GM18868 (cell line): ENCODE results near the gene RANBP3.
"Not testable (repeated sequence)": the region's sequence is repeated elsewhere in the genome, so short reads cannot be mapped to it uniquely, and the experiment has no call there.

Source experiments
- ATAC-seq: cut with Tn5 transposase; IDR thresholded peaks from one replicate; pipeline ENCODE4 v1.9.1; 2021; ENCODE audit warnings: mild to moderate bottlenecking, moderate library complexity; ENCODE audit not compliant: unreplicated experiment

Gene RANBP3

GRCh38 chr19:5967994-5968430, 9.9 kb downstream of the RANBP3 start:
- no peak for ATAC-seq

- no peak for ATAC-seq
Observed at GRCh38 chr19:5967571-5967970, 10.4 kb downstream of the RANBP3 start.

GRCh38 chr19:5966941-5967340, 11.0 kb downstream of the RANBP3 start:
- no peak for ATAC-seq

- ATAC-seq: no peak
Observed at GRCh38 chr19:5966215-5966614, 11.7 kb downstream of the RANBP3 start.

- no peak for ATAC-seq
Observed at GRCh38 chr19:5964816-5965565, 12.9 kb downstream of the RANBP3 start.

GRCh38 chr19:5963855-5964254, 14.1 kb downstream of the RANBP3 start:
- no peak for ATAC-seq

GRCh38 chr19:5963259-5963658, 14.7 kb downstream of the RANBP3 start:
- not testable (repeated sequence) for ATAC-seq

GRCh38 chr19:5961969-5962945, 15.7 kb downstream of the RANBP3 start:
- ATAC-seq: no peak

- not testable (repeated sequence) for ATAC-seq
Observed at GRCh38 chr19:5961641-5961968, 16.3 kb downstream of the RANBP3 start.

GRCh38 chr19:5960005-5961001, 17.6 kb downstream of the RANBP3 start:
- no peak for ATAC-seq

GRCh38 chr19:5959260-5960004, 18.5 kb downstream of the RANBP3 start:
- ATAC-seq: no peak

GRCh38 chr19:5958851-5959122, 19.2 kb downstream of the RANBP3 start:
- ATAC-seq: no peak

- ATAC-seq: no peak
Observed at GRCh38 chr19:5958074-5958850, 19.7 kb downstream of the RANBP3 start.

- no peak for ATAC-seq
Observed at GRCh38 chr19:5957170-5957569, 20.8 kb downstream of the RANBP3 start.

- ATAC-seq: no peak
Observed at GRCh38 chr19:5956728-5957127, 21.2 kb downstream of the RANBP3 start.

GRCh38 chr19:5956323-5956722, 21.6 kb downstream of the RANBP3 start:
- ATAC-seq: no peak

- no peak for ATAC-seq
Observed at GRCh38 chr19:5955636-5955935, 22.4 kb downstream of the RANBP3 start.

GRCh38 chr19:5954293-5954692, 23.6 kb downstream of the RANBP3 start:
- ATAC-seq: no peak

GRCh38 chr19:5953680-5954213, 24.2 kb downstream of the RANBP3 start:
- ATAC-seq: no peak
